Stimulated activated CD4-positive, alpha-beta T cell treated with anti-CD3 and anti-CD28 coated beads, Interleukin-1b, Interleukin-23, amount 100 ng/mL, for 1 hour (primary cell): ENCODE measurements around the gene DENND4A.
"Not testable (repeated sequence)": the region's sequence is repeated elsewhere in the genome, so short reads cannot be mapped to it uniquely, and the experiment has no call there.

ENCODE experiments used
- DNase-seq, 2 donors: peaks; one replicate each; pipeline ENCODE4 v3.0.0-alpha.2; 2020; ENCODE audit warnings: low read depth in 2 of 2

The DENND4A gene

DNA sequence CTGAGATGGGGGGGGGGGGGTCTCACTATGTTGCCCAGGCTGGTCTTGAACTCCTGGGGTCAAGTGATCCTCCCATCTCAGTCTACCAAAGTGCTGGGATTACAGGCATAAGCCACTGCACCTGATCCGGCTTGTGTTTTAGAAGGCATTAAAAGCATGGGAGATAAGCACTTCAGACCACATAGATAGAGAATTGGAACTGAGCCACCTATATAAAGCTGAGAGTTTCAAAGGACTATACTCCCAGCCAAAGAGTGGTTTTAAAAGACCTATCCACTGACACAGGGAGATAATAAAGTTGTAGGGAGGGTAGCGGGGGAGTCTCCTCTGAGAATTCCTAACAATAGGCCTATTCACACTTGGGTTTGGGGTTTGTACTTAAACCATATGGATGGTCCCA lies 34.8 kb downstream of the DENND4A start:
- DNase-seq: no peak

DNA sequence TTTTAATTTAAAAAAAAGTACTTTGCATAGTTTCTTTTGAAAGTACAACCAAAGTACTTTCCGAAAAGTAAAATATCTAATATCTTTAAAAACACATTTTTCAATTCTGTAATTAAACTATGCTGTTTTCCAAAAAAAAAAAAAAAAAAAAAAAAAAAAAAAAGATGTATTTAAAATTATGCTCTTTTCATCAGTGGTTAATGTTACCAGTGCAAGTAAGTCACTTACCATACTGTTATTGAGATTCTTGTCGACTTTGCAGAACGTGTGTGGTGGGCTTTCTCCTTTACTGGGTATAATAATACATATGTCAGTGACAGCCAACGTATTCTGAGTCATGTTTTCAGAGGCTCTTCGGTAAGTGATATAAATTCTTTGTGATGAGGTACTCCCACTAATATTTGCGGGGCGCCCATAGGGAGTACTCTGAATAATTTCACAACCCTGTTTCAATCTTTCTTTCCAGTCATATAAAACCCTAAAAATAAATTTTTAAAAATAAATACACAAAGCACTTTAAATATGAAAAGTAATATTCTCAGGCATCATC lies 39.9 kb downstream of the DENND4A start:
- no peak for DNase-seq

DNA sequence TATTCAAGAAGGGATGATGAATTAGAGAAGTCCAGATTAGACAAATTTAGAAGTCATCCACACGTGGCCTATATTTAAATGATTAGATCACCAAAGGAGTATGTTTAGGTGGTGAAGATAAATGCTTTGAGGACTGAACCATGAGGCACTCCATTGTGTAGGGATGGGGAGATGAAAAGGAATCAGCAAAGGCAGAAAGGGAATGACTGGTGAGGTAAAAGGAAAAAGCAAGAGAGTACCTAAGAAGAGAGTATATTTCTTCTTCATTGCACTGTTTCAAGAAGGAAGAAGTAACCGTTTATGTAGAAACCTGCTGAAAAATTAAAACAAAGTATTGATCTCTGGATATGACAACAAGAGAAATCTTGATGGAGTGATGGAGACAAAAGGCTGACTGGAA lies 40.7 kb downstream of the DENND4A start:
- DNase-seq: no peak

DNA sequence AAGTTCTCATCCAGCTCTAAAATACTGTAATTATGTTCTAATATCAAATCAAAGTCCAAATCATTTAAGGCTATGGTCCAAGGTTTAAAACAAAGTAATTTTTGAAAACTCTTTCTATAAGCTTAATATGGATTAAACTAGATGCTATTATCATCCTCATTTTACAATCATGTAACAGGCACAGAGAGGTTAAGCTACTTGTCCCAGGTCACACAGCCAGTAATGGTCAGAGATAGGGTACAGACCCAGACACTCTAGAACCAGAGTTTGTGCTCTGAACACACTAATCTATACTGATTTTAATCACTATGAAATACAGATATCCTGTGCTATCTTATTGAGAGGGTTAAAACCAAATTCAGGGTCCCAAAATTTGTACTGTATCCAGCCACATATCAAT lies 44.8 kb downstream of the DENND4A start:
- DNase-seq: no peak

DNA sequence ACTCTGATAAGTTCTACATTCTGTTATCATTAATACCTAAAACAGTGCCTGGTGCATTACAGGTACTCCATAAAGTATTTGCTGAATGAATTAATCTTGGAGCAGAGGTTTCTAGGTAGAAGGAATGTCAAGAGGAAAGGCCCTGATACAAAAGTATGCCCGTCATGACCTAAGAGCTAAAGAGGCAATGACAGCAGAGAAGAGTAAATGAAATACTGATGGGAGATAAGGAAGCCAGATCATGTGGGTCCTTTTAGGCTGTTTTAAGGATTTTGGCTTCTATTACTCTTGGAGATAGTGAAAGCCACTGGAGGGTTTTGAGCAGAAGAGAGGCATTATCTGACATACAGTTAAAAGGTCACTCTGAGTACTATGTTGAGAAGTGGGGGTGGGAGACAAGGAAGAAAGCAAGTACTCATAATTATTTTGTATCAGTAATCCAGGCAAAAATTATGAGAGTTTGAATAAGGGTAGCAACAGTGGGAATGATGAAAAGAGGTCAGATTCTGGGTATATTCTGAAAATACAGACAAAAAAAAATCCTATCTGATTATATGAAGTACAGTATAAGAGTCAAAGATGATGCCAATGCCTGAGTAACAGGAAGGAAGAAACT lies 48.3 kb downstream of the DENND4A start:
- no peak for DNase-seq

DNA sequence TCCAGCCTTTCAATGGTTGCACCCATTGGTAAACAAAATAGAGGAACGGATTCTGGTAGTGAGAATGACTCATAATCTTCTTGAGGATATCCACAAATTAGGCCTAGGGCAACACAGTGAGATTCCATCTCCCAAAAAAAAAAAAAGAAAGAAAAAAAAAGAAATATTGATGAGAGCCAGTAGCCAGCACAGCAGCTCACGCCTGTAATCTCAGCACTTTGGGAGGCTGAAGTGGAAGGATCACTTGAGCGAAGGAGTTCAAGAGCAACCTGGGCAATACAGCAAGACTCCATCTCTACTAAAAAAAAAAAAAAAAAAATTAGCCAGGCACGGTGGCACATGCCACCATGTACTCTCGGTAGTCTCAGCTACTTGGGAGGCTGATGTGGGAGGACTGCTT lies 51.9 kb downstream of the DENND4A start:
- no peak for DNase-seq

DNA sequence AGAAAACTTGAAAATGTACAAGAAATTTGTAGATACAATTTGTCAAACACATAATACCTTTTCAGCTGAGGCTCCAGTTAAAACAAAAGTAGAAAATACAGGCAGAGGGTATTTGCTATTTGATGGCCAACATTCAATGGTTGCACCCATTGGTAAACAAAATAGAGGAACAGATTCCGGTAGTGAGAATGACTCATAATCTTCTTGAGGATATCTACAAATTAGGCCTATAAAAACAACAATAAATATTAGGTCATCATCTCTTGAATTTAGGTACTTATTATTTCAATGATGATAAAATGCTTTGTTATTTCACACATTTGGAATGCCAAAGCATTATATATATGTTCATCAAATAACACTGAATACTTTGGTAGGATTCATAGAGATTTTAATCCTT lies 53.4 kb downstream of the DENND4A start:
- DNase-seq: no peak

DNA sequence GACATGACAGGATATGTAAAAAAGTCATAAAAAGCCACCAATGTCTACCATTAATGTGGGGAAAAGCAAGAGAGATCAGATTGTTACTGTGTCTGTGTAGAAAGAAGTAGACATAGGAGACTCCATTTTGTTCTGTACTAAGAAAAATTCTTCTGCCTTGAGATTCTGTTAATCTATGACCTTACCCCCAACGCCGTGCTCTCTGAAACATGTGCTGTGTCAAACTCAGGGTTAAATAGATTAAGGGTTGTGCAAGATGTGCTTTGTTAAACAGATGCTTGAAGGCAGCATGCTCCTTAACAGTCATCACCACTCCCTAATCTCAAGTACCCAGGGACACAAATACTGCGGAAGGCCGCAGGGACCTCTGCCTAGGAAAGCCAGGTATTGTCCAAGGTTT lies 58.5 kb downstream of the DENND4A start:
- not testable (repeated sequence) for DNase-seq

DNA sequence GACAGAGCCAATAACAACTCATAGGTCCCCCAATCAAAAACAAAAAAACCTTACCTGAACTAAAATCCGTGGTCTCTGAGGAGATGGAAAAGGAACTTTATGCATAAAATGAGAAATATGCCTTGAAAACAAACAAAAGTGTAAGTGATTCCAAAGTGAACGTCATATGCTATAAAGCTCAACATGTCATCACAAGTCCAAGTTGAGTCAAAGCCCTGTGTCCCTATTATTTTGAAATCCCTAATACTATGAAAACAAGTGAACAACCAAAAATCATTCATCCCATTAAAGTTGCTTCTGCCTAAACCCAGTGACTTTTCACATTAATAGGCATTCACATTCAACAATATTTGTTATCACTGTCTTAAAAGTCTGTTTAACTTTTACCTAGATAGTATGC lies 59.4 kb downstream of the DENND4A start:
- DNase-seq: no peak

DNA sequence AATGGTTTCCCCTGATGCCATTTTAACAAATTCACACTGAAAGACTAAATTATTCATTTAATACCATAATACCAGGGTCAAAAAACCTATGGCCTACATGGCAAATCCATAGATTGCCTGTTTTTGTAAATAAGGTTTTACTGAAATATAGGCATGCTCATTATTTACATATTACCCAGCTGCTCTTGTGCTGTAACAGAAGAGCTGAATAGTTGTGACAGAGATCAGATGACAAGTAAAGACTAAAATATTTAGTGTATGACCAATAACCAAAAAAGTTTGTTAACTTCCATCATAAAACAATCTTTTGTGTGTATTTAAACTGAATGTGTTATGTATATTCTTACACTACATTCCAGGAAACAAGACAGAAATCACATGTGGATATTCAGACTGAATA lies 60.2 kb downstream of the DENND4A start:
- DNase-seq: no peak

DNA sequence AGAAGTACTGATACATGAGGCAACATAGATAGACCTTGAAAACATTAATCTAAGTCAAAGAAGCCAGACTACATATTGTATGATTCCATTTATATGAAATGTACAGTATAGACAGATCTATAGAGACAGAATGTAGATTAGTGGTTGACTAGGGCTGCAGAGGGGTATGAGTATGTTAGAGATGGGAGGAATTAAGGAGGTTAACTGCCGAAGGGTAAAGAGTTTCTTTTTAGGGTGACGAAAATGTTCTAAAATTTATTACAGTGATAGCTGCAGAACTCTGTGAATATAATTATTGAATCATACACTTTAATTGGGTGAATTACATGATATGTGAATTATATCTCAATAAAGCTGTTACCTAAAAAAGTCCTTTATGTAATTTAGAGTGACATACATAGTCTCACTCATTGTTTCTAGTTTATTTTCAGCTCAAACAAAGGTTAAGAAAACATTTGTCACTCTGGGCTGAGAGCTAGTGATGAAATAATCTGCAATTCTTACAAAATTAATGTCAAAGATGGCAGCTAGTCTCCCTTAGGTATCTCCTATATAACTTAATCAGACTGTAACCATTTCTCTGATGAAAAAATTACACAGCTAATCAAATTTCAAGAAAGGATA lies 61.4 kb downstream of the DENND4A start:
- no peak for DNase-seq

DNA sequence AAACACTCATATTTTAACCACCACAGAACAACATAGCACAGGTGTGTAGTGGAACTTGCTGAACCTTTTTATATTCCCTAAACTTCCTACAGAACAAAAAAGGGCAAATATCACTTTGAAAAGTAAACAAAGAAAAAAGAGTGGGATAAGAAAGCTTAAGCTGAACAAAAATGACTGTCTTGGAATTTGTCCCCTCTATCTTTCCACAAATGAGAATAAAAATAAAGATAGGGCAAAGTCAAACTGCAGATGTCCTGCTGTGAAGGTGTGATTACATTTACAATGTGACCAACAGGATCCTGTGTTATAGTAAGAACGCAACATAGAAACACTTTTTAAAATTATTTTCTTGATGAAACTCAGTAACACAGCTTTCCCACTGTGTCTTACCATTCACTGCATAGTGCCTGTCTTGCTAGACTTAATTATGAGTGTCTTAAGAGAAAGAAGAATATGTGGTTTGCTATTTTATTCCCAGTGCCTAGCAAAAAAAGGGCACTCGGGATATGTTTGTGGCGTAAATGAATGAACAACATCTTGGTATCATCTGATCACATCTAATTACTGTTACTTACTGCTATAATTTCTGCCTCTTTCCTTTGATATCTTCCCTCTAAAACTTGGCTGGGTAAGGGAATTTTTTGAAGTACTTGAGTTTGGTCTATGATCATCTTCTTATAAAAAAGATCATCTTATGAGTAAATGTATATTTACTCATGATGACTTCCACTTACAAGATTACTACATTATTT lies 67.5 kb downstream of the DENND4A start:
- DNase-seq: no peak

DNA sequence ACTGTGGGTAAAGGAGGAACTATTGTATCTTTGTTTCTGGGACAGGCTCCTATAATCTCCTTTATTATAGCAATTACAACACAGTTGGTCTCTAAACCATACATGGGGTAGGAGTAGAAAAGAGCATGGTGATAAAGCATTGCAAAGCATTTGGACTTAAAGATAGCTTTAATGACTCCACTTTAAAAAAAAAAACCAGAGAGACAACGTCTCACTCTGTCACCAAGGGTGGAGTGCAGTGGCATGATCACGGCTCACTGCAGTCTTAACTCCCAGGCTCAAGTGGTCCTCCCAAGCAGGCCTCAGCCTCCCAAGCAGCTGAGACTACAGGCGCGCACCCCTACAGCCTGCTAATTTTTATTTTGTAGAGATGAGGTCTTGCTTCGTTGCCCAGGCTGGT lies 68.2 kb downstream of the DENND4A start:
- no peak for DNase-seq

DNA sequence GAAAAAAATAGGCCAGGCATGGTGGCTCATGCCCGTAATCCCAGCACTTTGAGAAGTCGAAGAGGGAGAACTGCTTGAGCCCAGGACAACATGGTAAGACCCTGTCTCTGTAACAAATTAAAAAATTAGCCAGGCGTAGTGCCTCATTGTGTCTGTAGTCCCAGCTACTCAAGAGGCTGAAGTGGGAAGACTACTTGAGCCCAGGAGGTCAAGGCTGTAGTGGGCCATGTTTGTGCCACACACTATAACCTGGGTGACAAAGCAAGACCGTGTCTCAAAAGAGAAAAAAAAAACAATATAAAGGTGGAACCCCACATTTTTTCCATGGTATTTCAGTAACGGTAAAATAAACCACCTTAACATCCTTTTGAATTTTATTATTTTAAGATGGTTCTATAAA lies 69.9 kb downstream of the DENND4A start:
- DNase-seq: no peak

DNA sequence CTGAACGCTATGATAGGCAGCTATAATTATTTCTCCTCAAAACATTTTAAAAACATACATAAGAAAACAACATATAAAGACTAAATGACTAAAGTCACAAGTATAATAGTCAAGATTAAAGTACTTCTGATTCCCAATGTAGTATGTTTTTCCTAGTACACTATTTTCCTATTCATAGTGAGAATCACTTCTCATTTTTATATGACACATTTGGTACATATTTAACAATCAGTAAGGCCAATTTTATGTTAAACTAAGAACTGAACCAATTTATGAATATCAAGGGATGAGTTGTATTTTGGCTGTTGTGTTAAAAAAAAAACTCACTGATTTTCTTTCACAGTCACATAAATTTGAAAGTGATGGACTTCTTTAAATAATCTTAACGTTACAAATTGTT lies 79.7 kb downstream of the DENND4A start:
- no peak for DNase-seq

DNA sequence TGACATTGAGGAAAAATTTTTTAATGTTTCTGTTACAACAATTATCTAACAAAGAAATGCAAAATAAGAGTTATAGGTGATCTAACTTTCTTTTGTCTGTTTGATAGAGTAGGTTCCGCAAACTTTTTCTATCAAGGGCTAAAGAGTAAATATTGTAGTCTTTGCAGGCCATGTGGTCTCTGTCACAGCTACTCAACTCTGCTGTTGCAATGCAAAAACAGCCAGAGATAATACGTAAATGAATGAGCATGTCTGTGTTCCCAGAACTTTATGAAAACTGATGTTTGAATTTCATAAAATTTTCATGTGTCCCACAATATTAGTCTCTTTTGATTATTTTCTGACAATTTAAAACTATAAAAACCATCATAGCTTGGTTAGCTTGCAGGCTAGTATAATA lies 97.0 kb downstream of the DENND4A start:
- no peak for DNase-seq

DNA sequence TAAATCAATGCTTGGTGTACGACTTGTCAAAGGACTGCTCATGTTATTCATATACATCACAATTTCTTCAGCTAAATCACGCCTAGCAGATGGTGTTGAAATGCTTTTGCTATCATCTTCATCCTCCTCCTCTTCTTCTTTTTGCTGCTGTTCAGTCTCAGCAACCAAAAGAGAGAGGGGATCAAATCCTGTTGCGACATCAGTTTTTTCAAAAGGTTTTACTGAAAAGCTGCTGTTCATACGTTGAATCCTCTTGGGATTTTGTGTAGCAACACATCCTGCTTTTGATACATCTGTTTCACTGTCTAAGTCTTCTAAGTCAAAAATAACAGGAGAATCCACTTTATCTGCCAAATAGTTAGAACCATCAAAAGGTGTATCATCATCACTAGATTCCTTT lies 101.3 kb downstream of the DENND4A start:
- no peak for DNase-seq

DNA sequence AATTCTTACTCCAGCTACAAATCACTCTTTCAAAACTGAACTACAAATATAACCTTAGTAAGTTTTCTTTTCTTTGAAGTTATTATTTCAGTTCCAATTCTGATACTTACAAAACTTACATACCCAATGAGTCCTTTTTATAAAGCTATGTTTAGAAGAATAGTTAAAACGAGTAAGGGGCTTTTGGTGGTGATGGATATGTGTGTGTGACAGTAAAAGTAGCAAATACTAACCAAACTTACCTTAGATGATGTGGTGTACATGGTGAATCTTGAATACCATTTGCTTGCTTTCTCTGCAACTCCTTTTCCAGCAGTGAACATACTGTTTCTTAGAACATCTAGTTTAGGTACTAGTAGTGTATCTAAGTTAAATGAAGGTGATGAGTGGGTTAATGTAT lies 101.9 kb downstream of the DENND4A start:
- no peak for DNase-seq

DNA sequence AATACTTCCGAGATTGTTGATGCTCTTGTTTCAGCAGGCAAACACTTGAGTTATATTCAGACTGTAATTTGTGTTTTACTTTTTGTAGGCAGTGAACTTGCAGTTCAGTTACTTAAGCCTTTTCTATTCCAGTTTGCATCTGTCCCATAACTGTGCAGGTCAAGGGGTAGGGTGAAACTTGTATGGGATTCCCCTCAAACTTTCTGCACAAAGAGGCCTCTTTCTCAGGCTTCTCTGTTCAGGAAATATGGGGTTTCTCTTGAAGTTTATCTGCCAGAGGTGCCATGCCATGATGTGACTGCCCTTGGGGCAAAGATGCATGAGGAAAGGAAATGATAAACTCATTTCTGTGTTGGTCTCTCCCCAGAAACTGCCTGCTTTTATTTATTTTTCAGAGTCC lies 103.6 kb downstream of the DENND4A start:
- DNase-seq: no peak

DNA sequence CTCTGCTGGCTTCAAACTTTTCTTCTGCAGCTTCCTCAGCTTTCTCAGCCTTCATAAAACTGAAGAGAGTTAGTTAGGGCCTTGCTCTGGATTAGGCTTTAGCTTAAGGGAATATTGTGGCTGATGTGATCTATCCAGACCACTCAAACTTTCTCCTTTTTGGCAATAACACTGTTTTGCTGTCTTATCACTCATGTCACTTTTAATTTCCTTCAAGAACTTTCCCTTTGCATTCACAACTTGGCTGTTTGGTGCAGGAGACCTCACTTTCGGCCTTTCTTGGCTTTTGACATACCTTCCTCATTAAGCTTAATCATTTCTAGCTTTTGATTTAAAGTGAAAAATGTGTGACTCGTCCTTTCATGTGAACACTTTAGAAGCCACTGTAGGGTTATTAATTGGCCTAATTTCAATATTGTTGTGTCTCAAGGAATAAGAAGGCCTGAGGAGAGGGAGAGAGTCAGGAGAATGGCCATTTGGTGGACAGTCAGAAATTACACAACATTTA lies 109.6 kb downstream of the DENND4A start:
- DNase-seq: no peak

DNA sequence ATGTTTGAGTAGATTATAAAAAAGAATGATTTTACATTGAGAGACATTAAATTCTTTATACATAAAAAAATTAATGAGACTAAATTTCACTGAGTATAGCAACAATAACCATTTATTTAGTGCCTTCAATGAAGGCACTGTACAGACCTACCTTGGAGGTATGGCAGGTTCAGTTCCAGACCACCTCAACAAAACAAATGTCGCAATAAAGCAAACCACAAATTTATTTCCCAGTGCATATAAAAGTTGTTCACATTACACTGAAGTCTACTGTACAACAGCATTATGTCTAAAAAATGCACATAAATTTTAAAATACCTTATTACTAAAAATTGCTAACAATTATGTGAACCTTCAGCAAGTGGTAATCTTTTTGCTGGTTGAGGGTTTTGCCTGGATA lies 111.5 kb downstream of the DENND4A start:
- no peak for DNase-seq

DNA sequence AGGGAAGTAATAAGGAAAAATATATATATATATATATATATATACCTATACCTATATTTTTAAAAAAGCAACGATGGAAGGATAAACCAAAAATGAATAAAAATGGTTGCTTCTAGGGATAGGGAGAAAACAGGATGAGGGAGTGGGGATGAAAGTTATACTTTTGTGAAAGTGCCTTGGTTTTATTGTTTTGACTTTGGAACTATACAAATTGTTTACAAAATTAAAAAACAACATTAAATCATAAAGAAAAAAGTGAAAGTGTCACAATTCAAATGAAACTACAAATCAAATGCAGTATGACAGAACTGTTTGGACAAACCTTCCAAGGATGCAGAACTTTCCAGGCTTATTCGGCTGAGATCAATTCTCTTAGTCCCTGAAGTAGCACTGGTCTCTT lies 116.0 kb downstream of the DENND4A start:
- DNase-seq: no peak

DNA sequence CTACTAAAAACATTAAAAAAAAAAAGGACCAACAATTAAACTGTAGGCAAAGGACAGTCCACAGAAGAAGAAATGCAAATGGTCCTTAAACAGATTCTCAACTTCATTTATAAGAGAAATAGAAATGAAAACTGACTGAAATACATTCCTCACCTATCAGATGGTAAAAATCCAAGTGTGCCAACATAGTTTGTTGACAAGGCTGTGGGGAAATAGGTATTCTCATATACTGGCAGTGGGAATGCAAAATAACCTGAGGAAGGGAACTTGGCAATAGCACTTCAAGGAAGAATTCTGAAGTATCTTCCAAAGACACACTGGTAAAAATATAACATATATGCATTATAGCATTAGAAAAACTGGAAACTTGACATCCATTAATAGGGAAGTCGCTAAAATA lies 116.5 kb downstream of the DENND4A start:
- DNase-seq: no peak
